MV-4-11 (cell line): Measurements from ENCODE around the gene SLITRK2.

Experiments used
- DNase-seq: peaks from one replicate; lab custom pipeline; 2025; lab: John Stamatoyannopoulos, UW

SLITRK2 gene

GRCh38 chrX:145817331-145818185 is at the start of gene SLITRK2:
SLITRK2 (plus strand) TSS chrX:145817829; CDS start chrX:145822426, 4,597 bp downstream.
- DNase-seq = no peak

GRCh38 chrX:145773006-145773405 is 44.6 kb upstream of the SLITRK2 start:
- DNase-seq = no peak

- DNase-seq = no peak
Observed at GRCh38 chrX:145792281-145792680, 25.3 kb upstream of the SLITRK2 start.

GRCh38 chrX:145803508-145803907 is 14.1 kb upstream of the SLITRK2 start:
- no peak for DNase-seq

- DNase-seq = no peak
Observed at GRCh38 chrX:145813081-145813480, 4.5 kb upstream of the SLITRK2 start.

- no peak for DNase-seq
Observed at GRCh38 chrX:145816601-145817315, 871 bp upstream of the SLITRK2 start.

- DNase-seq = no peak
Observed at GRCh38 chrX:145818186-145819113, 821 bp downstream of the SLITRK2 start.

GRCh38 chrX:145820825-145821224 is 3.2 kb downstream of the SLITRK2 start:
- no peak for DNase-seq

GRCh38 chrX:145821291-145821897 is 3.8 kb downstream of the SLITRK2 start:
- DNase-seq = no peak

- no peak for DNase-seq
Observed at GRCh38 chrX:145821898-145822571, 4.4 kb downstream of the SLITRK2 start.

GRCh38 chrX:145823132-145823531 is 5.5 kb downstream of the SLITRK2 start:
- no peak for DNase-seq

GRCh38 chrX:145825896-145826295 is 8.3 kb downstream of the SLITRK2 start:
- no peak for DNase-seq

GRCh38 chrX:145826466-145826865 is 8.8 kb downstream of the SLITRK2 start:
- DNase-seq = no peak

- no peak for DNase-seq
Observed at GRCh38 chrX:145832796-145833195, 15.2 kb downstream of the SLITRK2 start.

- DNase-seq = no peak
Observed at GRCh38 chrX:145840531-145840930, 22.9 kb downstream of the SLITRK2 start.

GRCh38 chrX:145843146-145843904 is 25.7 kb downstream of the SLITRK2 start:
- no peak for DNase-seq

GRCh38 chrX:145844886-145845285 is 27.3 kb downstream of the SLITRK2 start:
- DNase-seq = no peak

- DNase-seq = no peak
Observed at GRCh38 chrX:145848448-145848847, 30.8 kb downstream of the SLITRK2 start.

GRCh38 chrX:145848857-145849256 is 31.2 kb downstream of the SLITRK2 start:
- DNase-seq = no peak

- no peak for DNase-seq
Observed at GRCh38 chrX:145853181-145853580, 35.6 kb downstream of the SLITRK2 start.
